PC-3 (cell line): Measurements from ENCODE around the gene ATXN7L1.
A peak's percentile ranks its signal among the peaks of the same experiment; 100 is the strongest.

Experiments
- EZH2 ChIP-seq: fragments of 300-600 bp; sonication (generic); IDR thresholded peaks from one replicate; pipeline ENCODE4 v1.6.1; 2017; ENCODE audit warnings: antibody characterized with exemption, mild to moderate bottlenecking, low read length; ENCODE audit not compliant: unreplicated experiment
- EZH2phosphoT487 ChIP-seq: fragments of 300-600 bp; sonication (generic); IDR thresholded peaks from 2 replicates; pipeline ENCODE4 v1.6.1; 2018; ENCODE audit warnings: mild to moderate bottlenecking, antibody characterized with exemption, low read length, borderline replicate concordance
- TF ChIP-seq, protein P1 (sequence below): fragments of 300-600 bp; sonication (generic); conservative IDR thresholded peaks from 2 replicates; pipeline ENCODE4 v1.5.1; 2017; ENCODE audit warnings: antibody characterized with exemption, low read depth, mild to moderate bottlenecking, low read length

DNA sequence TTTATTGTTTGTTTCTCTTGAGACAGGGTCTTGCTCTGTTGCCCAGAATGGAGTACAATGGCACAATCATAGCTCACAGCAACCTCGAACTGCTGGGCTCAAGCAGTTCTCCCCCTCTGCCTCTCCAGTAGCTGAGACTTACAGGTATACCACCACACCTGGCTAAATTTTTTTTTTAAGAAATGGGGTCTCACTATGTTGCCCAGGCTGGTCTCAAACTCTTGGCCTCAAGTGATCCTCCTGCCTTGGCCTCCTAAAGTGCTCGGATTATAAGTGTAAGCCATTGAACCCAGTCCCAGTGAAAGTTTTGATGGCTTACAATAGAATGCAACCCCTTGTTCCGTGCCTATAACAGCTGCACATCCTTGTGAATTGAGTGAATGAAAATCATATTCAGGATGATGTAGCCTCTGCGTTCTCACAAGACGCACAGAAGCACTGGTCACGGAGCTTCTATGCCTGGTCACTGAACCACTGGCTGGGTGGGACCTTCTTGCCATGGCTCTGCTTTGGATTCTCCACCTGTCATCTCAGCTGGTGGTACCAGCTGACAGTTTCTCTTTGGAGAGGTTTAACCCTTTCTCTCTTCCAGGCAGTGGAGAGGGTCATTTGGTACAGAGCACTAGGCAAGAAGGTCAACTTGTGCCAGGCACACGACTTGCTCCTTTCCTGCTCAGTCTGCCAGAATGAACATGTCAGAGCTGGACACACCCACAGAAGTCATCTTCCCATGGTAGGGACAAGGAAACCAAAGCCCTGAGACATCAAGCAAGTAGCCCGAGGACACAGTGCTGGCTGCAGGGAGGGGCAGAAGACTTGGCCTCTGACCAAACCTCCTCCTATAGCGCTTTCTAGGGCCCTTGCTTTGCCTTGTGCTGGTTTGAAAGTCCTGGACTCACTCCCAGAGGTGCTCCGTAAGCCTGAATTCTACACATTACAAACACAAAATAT lies 89.6 kb downstream of the ATXN7L1 start:
- TF ChIP-seq, protein P1, sequence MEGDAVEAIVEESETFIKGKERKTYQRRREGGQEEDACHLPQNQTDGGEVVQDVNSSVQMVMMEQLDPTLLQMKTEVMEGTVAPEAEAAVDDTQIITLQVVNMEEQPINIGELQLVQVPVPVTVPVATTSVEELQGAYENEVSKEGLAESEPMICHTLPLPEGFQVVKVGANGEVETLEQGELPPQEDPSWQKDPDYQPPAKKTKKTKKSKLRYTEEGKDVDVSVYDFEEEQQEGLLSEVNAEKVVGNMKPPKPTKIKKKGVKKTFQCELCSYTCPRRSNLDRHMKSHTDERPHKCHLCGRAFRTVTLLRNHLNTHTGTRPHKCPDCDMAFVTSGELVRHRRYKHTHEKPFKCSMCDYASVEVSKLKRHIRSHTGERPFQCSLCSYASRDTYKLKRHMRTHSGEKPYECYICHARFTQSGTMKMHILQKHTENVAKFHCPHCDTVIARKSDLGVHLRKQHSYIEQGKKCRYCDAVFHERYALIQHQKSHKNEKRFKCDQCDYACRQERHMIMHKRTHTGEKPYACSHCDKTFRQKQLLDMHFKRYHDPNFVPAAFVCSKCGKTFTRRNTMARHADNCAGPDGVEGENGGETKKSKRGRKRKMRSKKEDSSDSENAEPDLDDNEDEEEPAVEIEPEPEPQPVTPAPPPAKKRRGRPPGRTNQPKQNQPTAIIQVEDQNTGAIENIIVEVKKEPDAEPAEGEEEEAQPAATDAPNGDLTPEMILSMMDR, result no peak
- peak; percentile 56; the same call in 1 of the 2 replicates for TF ChIP-seq EZH2phosphoT487
- TF ChIP-seq EZH2, result no peak
